Rectal smooth muscle tissue (tissue), 1 donor: ENCODE measurements around the gene VPS37C.

Experiments
- H3K27ac ChIP-seq: one replicate; pipeline ENCODE4 v1.7.0; 2013; ENCODE audit warnings: low read depth, low read length, inconsistent platforms
- H3K27me3 ChIP-seq: one replicate; pipeline ENCODE4 v1.7.0; 2013; ENCODE audit warnings: low read length; ENCODE audit not compliant: control insufficient read depth, insufficient read depth
- H3K36me3 ChIP-seq: one replicate; pipeline ENCODE4 v1.7.0; 2013; ENCODE audit warnings: low read length; ENCODE audit not compliant: control insufficient read depth, insufficient read depth
- H3K4me1 ChIP-seq: one replicate; pipeline ENCODE4 v1.7.0; 2013; ENCODE audit warnings: low read length; ENCODE audit not compliant: control insufficient read depth, insufficient read depth
- H3K4me3 ChIP-seq: one replicate; pipeline ENCODE4 v1.7.0; 2013; ENCODE audit warnings: low read length
- H3K9ac ChIP-seq: one replicate; pipeline ENCODE4 v1.7.0; 2013; ENCODE audit warnings: low read length

VPS37C gene

GRCh38 chr11:61116426-61117167 lies 44.6 kb downstream of the VPS37C start:
- Histone ChIP-seq H3K36me3 (peaks cover 4% of the 10 kb centered on the region), H3K9ac (no peak overlapping the region), H3K27ac (no peak overlapping the region), H3K27me3 (no peaks in the 10 kb centered on the region), H3K4me3 (no peak overlapping the region), H3K4me1 (peaks cover 7% of the 10 kb centered on the region)

DNA sequence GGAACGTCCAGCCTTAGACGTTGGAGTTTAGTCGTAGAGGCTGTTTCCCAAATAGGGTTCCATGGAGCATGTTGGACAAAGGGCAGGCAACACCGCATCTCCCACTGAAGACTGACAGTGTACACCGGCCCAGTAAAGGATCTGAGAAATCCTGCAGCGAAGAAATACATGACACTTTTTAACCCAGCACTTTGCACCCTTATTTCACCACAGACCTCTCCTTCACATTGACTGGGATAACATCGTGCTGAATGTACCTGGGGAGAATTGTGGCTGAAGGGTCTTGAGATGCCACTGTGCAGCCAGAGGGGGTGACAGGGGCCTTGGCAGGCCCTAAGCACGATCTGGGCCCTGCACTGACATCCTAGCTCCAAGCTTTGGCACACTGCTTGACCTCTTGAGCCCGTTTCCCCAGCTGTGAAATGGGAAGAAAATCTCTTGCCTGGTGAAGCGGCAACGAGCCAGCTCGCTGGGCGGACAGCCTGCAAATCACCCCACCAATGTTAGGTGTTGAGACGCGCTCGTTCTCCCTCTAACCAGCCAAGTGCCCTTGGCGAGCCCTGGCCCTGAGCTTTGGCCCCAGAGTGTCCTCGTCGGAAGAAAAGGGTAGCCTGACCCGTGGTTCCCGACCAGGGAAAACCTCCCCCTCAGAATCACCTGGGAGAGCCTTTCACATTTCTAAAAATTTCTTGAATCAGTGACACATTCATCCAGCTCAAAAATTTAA lies 45.6 kb downstream of the VPS37C start:
- peaks cover 4% of the 10 kb centered on the region for H3K4me1 ChIP-seq
- H3K27ac ChIP-seq = no peak overlapping the region
- no peaks in the 10 kb centered on the region for H3K27me3 ChIP-seq
- no peak overlapping the region for H3K4me3 ChIP-seq
- no peak overlapping the region for H3K9ac ChIP-seq
- peaks cover 4% of the 10 kb centered on the region for H3K36me3 ChIP-seq

- Histone ChIP-seq H3K4me1 (no peaks in the 10 kb centered on the region), H3K27ac (no peak overlapping the region), H3K36me3 (peaks cover 4% of the 10 kb centered on the region), H3K27me3 (no peaks in the 10 kb centered on the region), H3K9ac (no peak overlapping the region), H3K4me3 (no peak overlapping the region)
These were observed 46.3 kb downstream of the VPS37C start for GRCh38 chr11:61114913-61115312.

- Histone ChIP-seq H3K4me3 (no peak overlapping the region), H3K27me3 (no peaks in the 10 kb centered on the region), H3K9ac (no peak overlapping the region), H3K27ac (no peak overlapping the region), H3K4me1 (no peaks in the 10 kb centered on the region), H3K36me3 (no peaks in the 10 kb centered on the region)
These were observed 48.0 kb downstream of the VPS37C start for GRCh38 chr11:61113201-61113600.

DNA sequence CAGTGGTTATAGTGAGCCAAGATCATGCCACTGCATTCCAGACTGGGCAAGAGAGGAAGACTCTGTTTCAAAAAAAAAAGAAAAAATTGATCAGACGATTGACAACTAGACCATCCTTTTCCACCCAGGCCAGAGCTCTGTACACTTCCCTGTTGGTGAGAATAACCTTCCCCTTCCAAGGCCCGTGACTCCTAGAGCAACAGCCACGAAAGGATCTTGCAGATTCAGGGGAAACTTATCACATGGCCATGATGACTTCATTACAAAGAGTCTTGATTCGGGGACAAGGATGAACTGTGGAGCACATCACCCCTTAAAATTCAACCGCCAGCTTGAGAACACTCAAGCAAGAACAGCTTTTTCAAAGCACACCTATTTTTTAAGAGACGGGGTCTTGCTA lies 48.7 kb downstream of the VPS37C start:
- H3K9ac ChIP-seq = no peak overlapping the region
- no peaks in the 10 kb centered on the region for H3K36me3 ChIP-seq

GRCh38 chr11:61111786-61112517 lies 49.3 kb downstream of the VPS37C start:
- no peaks in the 10 kb centered on the region for H3K36me3 ChIP-seq
- no peak overlapping the region for H3K27ac ChIP-seq
- H3K9ac ChIP-seq = no peak overlapping the region
- no peaks in the 10 kb centered on the region for H3K27me3 ChIP-seq
- H3K4me3 ChIP-seq = no peak overlapping the region
- no peaks in the 10 kb centered on the region for H3K4me1 ChIP-seq

More for the DNA sequence above, 48.7 kb downstream of the VPS37C start:
- Histone ChIP-seq H3K27me3 (no peaks in the 10 kb centered on the region), H3K4me3 (no peak overlapping the region), H3K27ac (no peak overlapping the region), H3K4me1 (no peaks in the 10 kb centered on the region)

- Histone ChIP-seq H3K4me3 (no peak overlapping the region), H3K9ac (no peak overlapping the region), H3K27ac (no peak overlapping the region), H3K4me1 (no peaks in the 10 kb centered on the region), H3K36me3 (no peaks in the 10 kb centered on the region), H3K27me3 (no peaks in the 10 kb centered on the region)
These were observed 50.2 kb downstream of the VPS37C start for GRCh38 chr11:61111050-61111435.

GRCh38 chr11:61110255-61111049 lies 50.8 kb downstream of the VPS37C start:
- Histone ChIP-seq H3K4me1 (no peaks in the 10 kb centered on the region), H3K27ac (no peak overlapping the region), H3K27me3 (no peaks in the 10 kb centered on the region), H3K36me3 (no peaks in the 10 kb centered on the region), H3K4me3 (no peak overlapping the region), H3K9ac (no peak overlapping the region)

- Histone ChIP-seq H3K27ac (no peak overlapping the region), H3K9ac (no peak overlapping the region), H3K4me1 (no peaks in the 10 kb centered on the region), H3K4me3 (no peak overlapping the region), H3K36me3 (no peaks in the 10 kb centered on the region), H3K27me3 (no peaks in the 10 kb centered on the region)
These were observed 51.6 kb downstream of the VPS37C start for GRCh38 chr11:61109671-61110070.

DNA sequence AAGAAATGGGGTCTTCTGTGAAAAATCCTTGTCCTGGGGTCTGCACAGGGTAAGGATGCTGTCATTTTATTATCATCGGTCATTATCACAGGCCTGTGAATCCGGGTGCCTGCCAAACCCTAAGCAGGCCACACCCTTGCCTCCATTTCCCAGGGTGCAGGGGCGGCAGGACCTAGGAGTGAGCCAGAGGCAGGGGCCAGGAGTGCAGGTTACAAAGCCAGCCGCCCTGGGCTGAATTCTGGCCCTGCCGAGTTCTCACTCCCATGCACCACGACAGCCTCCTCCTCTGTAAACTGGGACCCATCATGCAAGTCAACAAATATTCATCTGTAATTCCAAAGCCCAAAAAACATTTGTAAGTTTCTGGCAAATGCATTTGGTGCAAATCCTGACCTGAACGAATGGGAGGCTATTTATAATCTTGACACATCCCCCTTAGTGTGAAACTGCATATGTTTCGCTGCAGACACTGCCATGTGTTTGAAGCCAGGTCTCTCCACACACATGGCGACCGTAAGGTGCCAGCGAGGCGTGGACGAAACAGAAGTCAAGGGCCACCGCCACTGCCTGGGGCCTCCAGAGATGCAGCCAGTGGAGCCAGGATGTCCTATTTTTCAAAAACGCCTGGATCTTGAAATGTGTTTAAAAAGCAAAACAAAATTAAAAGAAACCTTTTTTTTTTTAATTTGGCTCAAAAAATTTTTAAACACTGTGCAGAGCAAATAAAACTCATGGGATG lies 52.2 kb downstream of the VPS37C start:
- Histone ChIP-seq H3K4me1 (no peaks in the 10 kb centered on the region), H3K27ac (no peak overlapping the region), H3K9ac (no peak overlapping the region), H3K4me3 (no peak overlapping the region), H3K36me3 (no peaks in the 10 kb centered on the region), H3K27me3 (no peaks in the 10 kb centered on the region)

DNA sequence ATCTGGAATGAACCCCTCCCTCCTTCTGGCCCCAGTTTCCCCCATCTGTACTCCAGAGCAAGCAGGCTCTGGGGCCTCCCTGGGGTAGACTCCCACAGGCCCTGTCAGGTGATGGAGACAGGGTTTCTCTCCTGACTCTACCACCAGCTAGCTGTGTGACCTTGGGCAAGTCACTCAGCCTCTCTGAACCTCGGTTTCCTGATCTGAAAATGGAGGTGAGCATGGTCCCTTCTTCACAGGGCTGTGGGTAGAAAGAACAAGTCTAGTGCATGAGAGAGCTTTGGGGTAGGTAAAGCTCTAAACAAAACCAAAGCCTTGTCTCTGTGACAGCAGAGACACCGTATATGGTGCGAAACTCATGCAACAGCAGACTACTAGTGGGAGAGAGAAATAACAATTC lies 53.3 kb downstream of the VPS37C start:
- no peaks in the 10 kb centered on the region for H3K27me3 ChIP-seq
- H3K36me3 ChIP-seq = no peaks in the 10 kb centered on the region
- no peak overlapping the region for H3K27ac ChIP-seq
- no peak overlapping the region for H3K4me3 ChIP-seq
- no peak overlapping the region for H3K9ac ChIP-seq
- no peaks in the 10 kb centered on the region for H3K4me1 ChIP-seq
